GM10847 (cell line): ENCODE measurements around the gene ZFP36.

Experiments
- POLR2A ChIP-seq: IDR thresholded peaks from 2 replicates; pipeline ENCODE4 v1.6.1; 2011; ENCODE audit not compliant: insufficient read length; ENCODE audit errors: extremely low read depth

ZFP36 gene

DNA sequence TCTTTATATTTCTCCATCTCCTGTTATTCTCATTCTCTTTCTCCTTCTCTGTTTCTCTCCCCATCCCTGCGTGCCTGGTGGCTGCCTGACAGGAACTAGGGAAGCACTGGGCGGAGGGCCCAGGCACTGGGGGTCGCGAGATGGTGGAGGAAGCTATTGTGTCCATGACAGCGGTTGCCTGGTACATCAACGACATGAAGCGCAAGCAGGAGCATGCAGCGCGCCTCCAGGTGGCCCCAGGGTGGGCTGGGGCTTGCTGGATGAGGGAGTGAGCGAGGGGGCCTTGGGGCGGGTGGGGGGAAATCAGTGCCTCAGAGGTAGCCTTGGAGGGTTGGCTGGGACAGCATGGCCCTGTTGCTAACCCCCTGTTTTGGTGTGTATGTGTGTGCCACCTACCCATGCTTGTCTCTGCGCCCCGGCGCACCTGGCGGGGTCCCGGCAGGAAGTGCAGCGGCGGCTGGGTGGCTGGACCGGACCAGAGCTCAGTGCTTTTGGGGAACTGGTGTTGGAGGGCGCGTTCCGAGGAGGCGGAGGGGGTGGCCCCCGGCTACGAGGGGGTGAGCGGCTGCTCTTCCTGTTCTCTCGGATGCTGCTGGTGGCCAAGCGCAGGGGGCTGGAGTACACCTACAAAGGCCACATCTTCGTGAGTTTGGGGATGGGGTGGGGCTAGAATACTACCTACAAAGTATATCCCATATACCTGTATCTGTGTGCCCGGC, 11.0 kb downstream of the ZFP36 start:
- no peak for TF ChIP-seq POLR2A

- no peak for TF ChIP-seq POLR2A
Observed at GRCh38 chr19:39419003-39419402, 12.4 kb downstream of the ZFP36 start.

DNA sequence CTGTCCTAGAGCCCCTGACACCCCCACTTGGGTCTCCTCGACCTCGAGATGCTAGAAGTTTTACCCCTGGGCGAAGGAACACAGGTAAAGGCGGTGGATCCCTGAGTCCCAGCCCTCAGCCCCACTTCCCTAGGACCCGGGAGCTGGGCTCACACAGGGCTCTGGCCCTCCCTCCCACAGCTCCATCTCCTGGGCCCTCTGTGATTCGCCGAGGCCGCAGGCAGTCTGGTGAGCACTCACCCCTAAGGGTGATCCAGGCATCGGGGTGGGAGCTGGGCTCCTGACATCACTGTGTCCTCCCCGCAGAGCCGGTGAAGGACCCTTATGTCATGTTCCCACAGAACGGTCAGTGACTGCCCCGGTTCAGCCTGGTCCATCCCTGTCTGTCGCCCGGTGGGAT, 14.1 kb downstream of the ZFP36 start:
- no peak for TF ChIP-seq POLR2A

GRCh38 chr19:39422020-39422419, 15.4 kb downstream of the ZFP36 start:
- TF ChIP-seq POLR2A, result no peak

DNA sequence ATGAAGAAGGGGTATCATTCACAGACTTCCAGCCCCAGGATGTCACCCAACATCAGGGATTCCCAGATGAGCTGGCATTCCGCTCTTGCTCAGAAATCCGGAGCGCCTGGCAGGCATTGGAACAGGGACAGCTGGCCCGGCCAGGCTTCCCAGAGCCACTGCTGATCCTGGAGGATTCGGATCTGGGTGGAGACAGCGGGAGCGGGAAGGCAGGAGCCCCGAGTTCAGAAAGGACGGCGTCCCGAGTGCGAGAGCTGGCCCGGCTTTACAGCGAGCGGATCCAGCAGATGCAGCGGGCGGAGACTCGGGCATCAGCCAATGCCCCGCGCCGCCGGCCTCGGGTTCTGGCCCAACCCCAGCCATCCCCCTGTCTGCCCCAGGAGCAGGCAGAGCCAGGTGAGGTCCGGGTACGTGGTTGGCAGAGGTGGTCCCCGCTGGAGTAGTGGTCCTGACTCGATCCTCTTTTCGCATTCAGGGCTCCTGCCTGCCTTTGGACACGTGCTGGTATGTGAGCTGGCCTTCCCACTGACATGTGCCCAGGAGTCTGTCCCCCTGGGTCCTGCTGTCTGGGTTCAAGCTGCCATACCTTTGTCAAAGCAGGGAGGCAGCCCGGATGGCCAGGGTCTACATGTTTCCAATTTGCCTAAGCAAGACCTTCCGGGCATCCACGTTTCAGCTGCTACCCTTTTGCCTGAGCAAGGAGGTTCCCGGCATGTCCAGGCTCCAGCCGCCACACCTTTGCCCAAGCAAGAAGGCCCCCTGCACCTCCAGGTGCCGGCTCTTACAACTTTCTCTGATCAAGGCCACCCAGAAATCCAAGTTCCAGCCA, 16.8 kb downstream of the ZFP36 start:
- no peak for TF ChIP-seq POLR2A

DNA sequence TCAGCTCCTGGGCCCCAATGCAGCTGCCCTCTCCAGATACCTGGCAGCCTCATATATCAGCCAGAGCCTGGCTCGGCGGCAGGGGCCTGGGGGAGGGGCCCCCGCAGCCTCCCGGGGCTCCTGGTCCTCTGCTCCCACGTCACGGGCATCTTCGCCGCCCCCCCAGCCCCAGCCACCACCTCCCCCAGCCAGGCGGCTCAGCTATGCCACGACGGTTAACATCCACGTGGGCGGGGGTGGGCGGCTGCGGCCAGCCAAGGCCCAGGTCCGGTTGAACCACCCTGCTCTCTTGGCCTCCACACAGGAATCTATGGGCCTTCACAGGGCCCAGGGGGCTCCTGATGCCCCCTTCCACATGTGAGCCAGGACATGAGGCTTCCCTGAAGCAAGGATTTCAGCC, 18.3 kb downstream of the ZFP36 start:
- no peak for TF ChIP-seq POLR2A

- TF ChIP-seq POLR2A, result no peak
Observed at GRCh38 chr19:39425744-39426143, 19.1 kb downstream of the ZFP36 start.

DNA sequence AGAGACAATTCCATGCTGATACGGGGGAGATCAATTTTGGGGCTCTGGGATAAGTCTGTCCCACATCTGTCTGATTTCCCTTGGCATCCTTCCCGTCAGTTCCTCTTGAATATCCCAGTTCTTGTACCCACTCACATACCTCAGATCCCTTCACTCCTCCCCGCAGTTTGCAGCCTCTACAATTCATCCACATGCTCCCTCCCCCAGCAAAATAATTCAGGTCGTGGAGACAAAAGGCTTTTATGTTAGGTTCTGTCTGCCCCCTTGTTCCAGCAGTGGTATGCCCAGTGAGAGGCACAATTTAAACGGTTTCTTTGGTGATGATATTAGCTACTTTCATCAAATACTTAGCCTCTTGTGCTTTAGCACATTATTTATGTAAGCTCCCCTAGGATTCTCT, 19.5 kb downstream of the ZFP36 start:
- no peak for TF ChIP-seq POLR2A

GRCh38 chr19:39427707-39428106, 21.1 kb downstream of the ZFP36 start:
- TF ChIP-seq POLR2A, result no peak

- no peak for TF ChIP-seq POLR2A
Observed at GRCh38 chr19:39428283-39429112, 21.9 kb downstream of the ZFP36 start.

DNA sequence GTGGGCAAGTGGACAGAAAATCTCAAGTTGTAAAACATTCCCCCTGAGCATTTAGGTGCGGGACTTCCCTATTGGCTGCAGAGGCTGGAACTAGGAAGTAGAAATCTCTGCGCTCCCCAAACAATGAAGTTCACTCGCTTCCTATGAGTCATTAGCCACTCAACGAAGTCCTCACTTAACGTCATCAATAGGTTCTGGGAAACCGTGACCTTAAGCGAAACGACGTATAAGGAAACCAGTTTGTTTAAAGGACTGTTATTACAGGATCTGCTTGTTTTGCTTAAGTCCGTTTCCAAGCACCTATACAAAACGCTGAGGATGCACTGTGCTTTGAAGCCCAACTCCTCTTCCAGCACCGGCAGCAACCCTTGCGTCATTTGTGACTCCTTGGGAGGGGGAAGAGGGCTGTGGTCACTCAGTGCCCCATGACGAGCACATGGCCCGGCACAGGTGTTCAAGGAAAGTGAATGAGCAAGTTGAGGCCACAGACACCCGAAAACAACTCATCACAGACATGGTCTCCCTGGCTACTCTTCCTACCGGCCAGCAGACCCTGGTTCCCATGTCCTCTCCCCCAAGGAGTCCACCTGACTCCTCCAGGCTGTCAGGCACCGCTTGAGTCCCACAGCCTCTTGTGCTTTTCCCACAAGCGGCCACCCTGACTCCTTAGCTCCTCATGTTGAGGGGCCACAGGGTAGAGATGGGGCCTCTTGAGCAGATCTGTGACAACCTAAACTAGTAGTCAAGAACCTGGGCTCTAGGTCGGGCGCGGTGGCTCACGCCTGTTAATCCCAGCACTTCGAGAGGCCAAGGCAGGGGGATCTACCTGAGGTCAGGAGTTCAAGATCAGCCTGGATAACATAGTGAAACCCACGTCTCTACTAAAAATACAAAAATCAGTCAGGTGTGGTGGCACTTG, 24.3 kb downstream of the ZFP36 start:
- TF ChIP-seq POLR2A, result no peak

- no peak for TF ChIP-seq POLR2A
Observed at GRCh38 chr19:39432677-39433025, 26.0 kb downstream of the ZFP36 start.

DNA sequence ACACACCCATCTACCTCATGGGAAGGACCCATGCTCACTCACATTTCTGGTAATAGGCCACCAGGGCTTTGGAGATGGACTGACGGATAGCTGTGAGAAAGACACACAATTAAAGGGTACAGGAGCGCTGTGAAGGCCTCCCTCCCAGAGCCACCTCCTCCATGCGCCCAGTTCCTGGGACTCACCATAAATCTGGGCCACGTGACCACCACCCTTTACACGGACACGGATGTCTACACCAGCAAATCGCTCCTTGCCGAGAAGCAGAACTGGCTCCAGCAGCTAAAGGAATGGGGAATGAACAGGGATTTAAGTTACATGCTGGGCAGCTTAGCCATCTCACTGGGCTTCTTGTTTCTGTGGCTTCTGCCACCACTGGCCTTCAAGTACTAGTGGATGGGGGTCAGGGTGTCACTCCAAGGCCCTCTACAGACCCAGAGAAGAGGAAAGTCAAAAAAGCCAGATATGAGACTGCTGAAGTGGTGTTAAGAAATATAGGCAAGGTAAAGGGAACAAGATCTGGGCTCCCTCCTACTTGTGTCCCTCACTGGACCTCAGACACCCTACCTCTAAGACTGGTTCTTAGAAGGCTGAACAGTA, 26.9 kb downstream of the ZFP36 start:
- TF ChIP-seq POLR2A, result no peak
